GM10248 (cell line): ENCODE results near the gene CTSH.

Experiments used
- CTCF ChIA-PET: fragments of 300-600 bp; sonication (Branson Sonifier 250); formaldehyde crosslinking; extraction: SDS; loops from one replicate; lab custom pipeline; 2021; ENCODE audit warnings: antibody characterized with exemption; lab: Yijun Ruan, JAX
- POLR2A ChIA-PET: fragments of 350-650 bp; sonication (Branson Sonifier 250); formaldehyde crosslinking; extraction: SDS; loops from one replicate; lab custom pipeline; 2020; ENCODE audit warnings: antibody characterized with exemption; lab: Yijun Ruan, JAX
- DNase-seq: peaks from one replicate; pipeline ENCODE4 v3.0.0; 2012; ENCODE audit errors: extremely low spot score
- CTCF ChIP-seq: IDR thresholded peaks from 2 replicates; pipeline ENCODE4 v1.5.1; 2012; ENCODE audit warnings: mild to moderate bottlenecking, low read depth; ENCODE audit errors: extremely low read depth, missing control alignments, control extremely low read depth

Gene CTSH

GRCh38 chr15:78977591-78978347, 32.9 kb upstream of the CTSH start:
- ChIA-PET POLR2A (no interaction called here), CTCF (interaction anchor here (0.8 to 6.5 kb wide), 12 partner anchors 8 to 70 kb away, joined by 3 to 49 read pairs (median 10); no protein-coding TSS in a partner anchor)
- no peak for TF ChIP-seq CTCF
- DNase-seq, result peak; percentile 40

DNA sequence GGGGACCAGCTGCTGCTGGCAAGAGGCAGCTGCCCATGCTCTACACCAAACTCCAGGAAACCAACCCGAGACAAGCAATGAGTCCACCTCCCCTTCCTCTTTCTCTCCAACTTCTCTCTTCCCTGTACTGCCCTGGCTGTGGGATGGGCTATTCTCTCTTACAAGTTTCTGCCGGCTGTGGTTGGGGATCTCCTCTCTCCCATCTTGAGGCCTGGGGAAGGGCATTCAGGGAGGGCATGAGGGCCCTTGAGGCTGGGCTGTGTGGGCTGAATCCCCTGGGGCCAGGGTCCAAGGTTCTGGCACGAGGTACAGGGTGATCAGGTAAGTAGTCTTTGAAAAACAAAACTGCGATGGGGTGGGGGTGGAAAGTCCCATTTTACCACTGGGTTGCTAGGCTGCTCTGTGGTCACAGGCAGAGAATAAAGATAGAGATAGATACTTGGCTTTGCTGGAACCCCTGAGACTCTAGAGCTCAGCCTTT, 32.3 kb upstream of the CTSH start:
- peak; percentile 84 for DNase-seq
- POLR2A ChIA-PET, result no interaction called here
- CTCF ChIA-PET, result interaction anchor here (0.8 to 6.5 kb wide), 7 partner anchors 8 to 70 kb away, joined by 3 to 49 read pairs (median 11); no protein-coding TSS in a partner anchor
- TF ChIP-seq CTCF, result no peak

- peak; percentile 54 for DNase-seq
- CTCF ChIA-PET, result interaction anchor here (0.8 to 6.5 kb wide), 6 partner anchors 8 to 71 kb away, joined by 3 to 49 read pairs (median 10); no protein-coding TSS in a partner anchor
- POLR2A ChIA-PET, result no interaction called here
- no peak for TF ChIP-seq CTCF
These were observed 31.8 kb upstream of the CTSH start for GRCh38 chr15:78976691-78977090.

DNA sequence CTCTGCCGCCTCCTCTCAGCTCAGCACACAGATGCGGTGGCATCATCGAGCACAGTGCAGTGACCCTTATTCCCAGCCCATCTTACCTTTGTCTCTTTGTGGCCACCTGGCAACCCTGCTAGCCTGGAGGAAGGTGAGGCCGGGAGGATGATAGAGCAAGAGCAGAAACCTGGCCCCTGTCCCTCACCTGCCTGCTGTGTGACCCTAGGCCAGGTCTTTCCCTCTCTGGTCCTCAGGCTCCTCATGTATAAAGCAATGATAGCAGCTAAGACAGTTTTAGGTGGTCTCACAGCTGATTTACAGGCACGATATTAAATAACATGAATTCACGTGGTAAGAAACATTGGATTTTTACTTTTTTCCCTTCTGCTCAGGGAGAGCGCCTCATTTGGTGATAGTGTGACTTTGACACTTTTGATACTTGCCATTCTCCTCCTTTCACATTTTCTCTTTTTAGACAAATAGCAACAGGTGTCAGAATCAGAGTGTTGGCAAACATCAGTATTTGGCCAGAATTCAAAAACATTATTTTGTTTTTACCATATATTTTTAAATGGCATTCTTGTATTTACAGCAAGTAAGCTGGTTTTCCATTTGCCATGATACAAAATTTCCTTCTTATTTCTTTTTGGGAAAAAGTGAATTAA, 29.5 kb upstream of the CTSH start:
- ChIA-PET CTCF (interaction anchor here (1.1 kb wide), 1 partner anchor 30 kb away, joined by 3 read pairs; no protein-coding TSS in a partner anchor), POLR2A (no interaction called here)
- TF ChIP-seq CTCF, result no peak
- DNase-seq, result no peak

- no peak for TF ChIP-seq CTCF
- no peak for DNase-seq
- ChIA-PET POLR2A (no interaction called here), CTCF (interaction anchor here (1.1 to 3.5 kb wide), 2 partner anchors 9 to 36 kb away, joined by 3 to 23 read pairs; no protein-coding TSS in a partner anchor)
These were observed 25.0 kb upstream of the CTSH start for GRCh38 chr15:78969687-78970349.
